Endothelial cell of umbilical vein (primary cell): ENCODE measurements around the gene CRACR2A. TPM values are rescaled to one million over a fixed set of nuclear protein-coding genes. Genes with fewer than 3 reads are reported as not detected.

Experiments
- BruUV-seq: library from RNA; stranded (reverse); fragments of 400-500 nt; replicated peaks from 2 replicates; lab custom pipeline; 2021; lab: Mats Ljungman, UMichigan
- CTCF ChIA-PET: fragments of 300-600, 350-600 bp; sonication (Branson Sonifier 250); formaldehyde crosslinking; loops from one replicate; lab custom pipeline; 2021; ENCODE audit warnings: antibody characterized with exemption, inconsistent platforms; lab: Charles Lee
- POLR2A ChIA-PET: fragments of 300-600, 350-600 bp; sonication (Branson Sonifier 250); formaldehyde crosslinking; loops from one replicate; lab custom pipeline; 2021; ENCODE audit warnings: antibody characterized with exemption, inconsistent platforms; lab: Charles Lee
- DNase-seq: peaks from one replicate; pipeline ENCODE4 v3.0.0-alpha.2; 2011; ENCODE audit warnings: low read depth, low spot score
- FAIRE-seq: peaks from 2 replicates; lab custom pipeline; 2011; peaks lifted over from hg19 to GRCh38; lab: Jason Lieb, UNC
- H2AFZ ChIP-seq: 2 replicates; pipeline ENCODE4 v1.6.0; 2012; ENCODE audit warnings: low read depth, low read length, control low read depth, inconsistent platforms
- H3K27ac ChIP-seq: 2 replicates; pipeline ENCODE4 v1.5.1; 2011; ENCODE audit warnings: low read depth, mild to moderate bottlenecking, control low read depth, low read length, moderate library complexity; ENCODE audit not compliant: insufficient read depth
- H3K27me3 ChIP-seq, 2 experiments: 2 replicates each; pipeline versions ENCODE4 v1.6.0 to v1.6.1; 2011; ENCODE audit warnings: low read length in 2 of 2, mixed read lengths in 1 of 2; ENCODE audit not compliant: control insufficient read depth in 2 of 2, insufficient read depth in 2 of 2
- H3K36me3 ChIP-seq, 2 experiments: 2 replicates in 1 of 2; 3 replicates in 1 of 2; pipeline ENCODE4 v1.5.1; 2011; ENCODE audit warnings: low read length in 2 of 2, mild to moderate bottlenecking in 1 of 2, moderate library complexity in 1 of 2; ENCODE audit not compliant: control insufficient read depth in 2 of 2, insufficient read depth in 2 of 2; ENCODE audit errors: extremely low read depth in 1 of 2
- H3K4me1 ChIP-seq: 3 replicates; pipeline ENCODE4 v1.5.1; 2011; ENCODE audit warnings: mild to moderate bottlenecking, low read length; ENCODE audit not compliant: control insufficient read depth, insufficient read depth; ENCODE audit errors: extremely low read depth
- H3K4me2 ChIP-seq: 2 replicates; pipeline ENCODE4 v1.6.1; 2011; ENCODE audit warnings: low read length, control low read depth, mixed read lengths; ENCODE audit not compliant: insufficient read depth
- H3K4me3 ChIP-seq, 3 experiments: fragments of 200-600 bp in 1 of 3; sonication (generic), shearing (Covaris generic) in 1 of 3; replicated peaks in 1 of 3; 2 replicates each; pipeline ENCODE4 v1.5.1; 2011 to 2016; ENCODE audit warnings: control low read depth in 3 of 3, low read length in 3 of 3, mild to moderate bottlenecking in 2 of 3, inconsistent platforms in 1 of 3, low read depth in 1 of 3, moderate library complexity in 1 of 3; ENCODE audit not compliant: insufficient read depth in 1 of 3
- H3K79me2 ChIP-seq: 2 replicates; pipeline ENCODE4 v1.6.0; 2012; ENCODE audit warnings: low read length, inconsistent platforms; ENCODE audit not compliant: control insufficient read depth, insufficient read depth
- H3K9ac ChIP-seq: replicated peaks from 2 replicates; pipeline ENCODE3; 2011; ENCODE audit warnings: low read length, control low read depth; ENCODE audit not compliant: insufficient read depth; ENCODE audit errors: extremely low read depth
- H3K9me1 ChIP-seq: replicated peaks from 3 replicates; pipeline ENCODE4 v1.6.0; 2011; ENCODE audit warnings: mild to moderate bottlenecking, low read length; ENCODE audit not compliant: control insufficient read depth, insufficient read depth; ENCODE audit errors: extremely low read depth
- H3K9me3 ChIP-seq: replicated peaks from 2 replicates; pipeline ENCODE4 v1.5.1; 2012; ENCODE audit warnings: low read length, inconsistent platforms; ENCODE audit not compliant: control insufficient read depth, insufficient read depth
- H4K20me1 ChIP-seq: replicated peaks from 2 replicates; pipeline ENCODE3; 2011; ENCODE audit warnings: mild to moderate bottlenecking, low read length; ENCODE audit not compliant: control insufficient read depth, insufficient read depth; ENCODE audit errors: extremely low read depth
- EZH2 ChIP-seq: IDR thresholded peaks from 2 replicates; pipeline ENCODE4 v1.6.1; 2012; ENCODE audit warnings: borderline replicate concordance, low read depth, mild to moderate bottlenecking, moderate library complexity, low read length, inconsistent platforms; ENCODE audit not compliant: severe bottlenecking
- FOS ChIP-seq: IDR thresholded peaks from 2 replicates; pipeline ENCODE4 v1.6.1; 2011; ENCODE audit warnings: mild to moderate bottlenecking, low read length, moderate library complexity, borderline replicate concordance; ENCODE audit not compliant: insufficient read depth
- GATA2 ChIP-seq: IDR thresholded peaks from 2 replicates; pipeline ENCODE4 v1.7.0; 2011; ENCODE audit warnings: low read depth, mild to moderate bottlenecking, moderate library complexity, mixed read lengths, low read length; ENCODE audit not compliant: insufficient read length, insufficient read depth
- JUN ChIP-seq: IDR thresholded peaks from 2 replicates; pipeline ENCODE4 v1.6.1; 2011; ENCODE audit warnings: borderline replicate concordance, low read depth; ENCODE audit not compliant: insufficient read length, insufficient read depth
- MYC ChIP-seq: IDR thresholded peaks from one replicate; pipeline ENCODE4 v1.6.1; 2011; ENCODE audit warnings: mild to moderate bottlenecking, low read depth, low read length
- POLR2A ChIP-seq: IDR thresholded peaks from 2 replicates; pipeline ENCODE4 v1.6.1; 2012; ENCODE audit warnings: low read depth, mild to moderate bottlenecking, control low read depth, low read length
- POLR2AphosphoS5 ChIP-seq: IDR thresholded peaks from 2 replicates; pipeline ENCODE4 v1.6.1; 2012; ENCODE audit warnings: low read depth, mild to moderate bottlenecking, control low read depth, low read length, moderate library complexity; ENCODE audit not compliant: insufficient read depth
- dilution Hi-C: fragments of 300-500 bp; cut with MboI; formaldehyde crosslinking; loops from one replicate; pipeline ENCODE4 v1.15.0; 2019; ENCODE audit warnings: low sequenced_read_pairs; ENCODE audit not compliant: extremely low pct_ligation_motif_present
- intact Hi-C: fragments of 100-400 bp; cut with micrococcal nuclease; formaldehyde crosslinking; loops from one replicate; pipeline ENCODE4 v1.10.0; 2022
- polyA plus RNA-seq, 4 experiments: library from polyadenylated mRNA; depleted of rRNA in 3 of 4; stranded (reverse) in 3 of 4; unstranded in 1 of 4; fragments of >200 nt; gene quantifications; 2 replicates each; pipeline versions ENCODE4 v1.2.1 to v1.2.3, GENCODE V29; 2011 to 2012; ENCODE audit warnings: missing spikeins in 1 of 4
- total RNA-seq: library from RNA; stranded (reverse); gene quantifications from 2 replicates; pipeline ENCODE4 v1.2.3, GENCODE V29; 2021
- TF ChIP-seq, protein P1 (sequence below), 2 donors: IDR thresholded peaks; 1 replicate in 1 of 2; 2 replicates in 1 of 2; pipeline ENCODE4 v1.5.1; 2011; ENCODE audit warnings: low read length in 2 of 2, mild to moderate bottlenecking in 2 of 2, moderate library complexity in 2 of 2, control low read depth in 1 of 2, inconsistent platforms in 1 of 2, low read depth in 1 of 2; ENCODE audit not compliant: insufficient read depth in 1 of 2; ENCODE audit errors: extremely low read depth in 1 of 2
- TF ChIP-seq, protein P2 (sequence below): IDR thresholded peaks from 2 replicates; pipeline ENCODE4 v1.6.1; 2011; ENCODE audit not compliant: insufficient read depth, insufficient read length

The CRACR2A gene
- total and polyA plus RNA-seq, 2 donors (not counting 3 experiments of a cell fraction or from before 2014, with no cell fraction given) = 4.4 to 15.9 TPM

DNA sequence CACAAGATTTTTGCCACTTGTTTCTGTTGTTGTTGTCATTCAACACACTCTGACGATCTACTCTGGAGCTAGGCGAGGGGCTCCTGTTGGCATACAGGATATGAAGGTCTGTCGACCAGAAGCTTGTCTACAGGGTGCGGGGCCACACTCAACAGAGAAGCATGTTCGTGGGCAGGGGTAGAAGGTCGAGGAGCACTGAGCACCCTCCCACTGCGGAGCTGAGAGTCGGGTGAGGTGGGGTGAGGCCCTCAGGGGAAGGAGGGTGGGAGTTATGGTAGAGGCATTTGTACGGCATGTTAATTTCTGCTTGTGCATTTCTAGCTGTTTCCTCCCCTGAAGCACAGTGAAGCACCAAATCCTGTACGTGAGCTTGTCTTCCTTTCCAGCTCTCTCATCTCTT lies 146.8 kb downstream of the CRACR2A start:
- Histone ChIP-seq H4K20me1 (no peaks in the 10 kb centered on the region), H3K36me3 (no peaks in the 10 kb centered on the region), H3K79me2 (no peaks in the 10 kb centered on the region), H3K4me1 (no peaks in the 10 kb centered on the region), H3K27ac (no peak overlapping the region), H3K9me3 (no peaks in the 10 kb centered on the region), H3K4me3 (no peak overlapping the region), H2AFZ (no peak overlapping the region), H3K27me3 (peaks cover 0 to 3% of the 10 kb centered on the region in 2 experiments), H3K9ac (no peak overlapping the region), H3K9me1 (no peaks in the 10 kb centered on the region), H3K4me2 (no peak overlapping the region)
- DNase-seq (no peak), FAIRE-seq (no peak)
- ChIA-PET CTCF (interaction anchor here (0.7 to 1.7 kb wide), 5 partner anchors 10 to 305 kb away, joined by 3 to 4 read pairs (median 3); partner anchors contain the start of gene CRACR2A), POLR2A (no interaction called here)
- dilution Hi-C loops (no loop called here), intact Hi-C loops (no loop called here)
- TF ChIP-seq FOS = no peak
- no peak for TF ChIP-seq GATA2
- TF ChIP-seq, protein P1, sequence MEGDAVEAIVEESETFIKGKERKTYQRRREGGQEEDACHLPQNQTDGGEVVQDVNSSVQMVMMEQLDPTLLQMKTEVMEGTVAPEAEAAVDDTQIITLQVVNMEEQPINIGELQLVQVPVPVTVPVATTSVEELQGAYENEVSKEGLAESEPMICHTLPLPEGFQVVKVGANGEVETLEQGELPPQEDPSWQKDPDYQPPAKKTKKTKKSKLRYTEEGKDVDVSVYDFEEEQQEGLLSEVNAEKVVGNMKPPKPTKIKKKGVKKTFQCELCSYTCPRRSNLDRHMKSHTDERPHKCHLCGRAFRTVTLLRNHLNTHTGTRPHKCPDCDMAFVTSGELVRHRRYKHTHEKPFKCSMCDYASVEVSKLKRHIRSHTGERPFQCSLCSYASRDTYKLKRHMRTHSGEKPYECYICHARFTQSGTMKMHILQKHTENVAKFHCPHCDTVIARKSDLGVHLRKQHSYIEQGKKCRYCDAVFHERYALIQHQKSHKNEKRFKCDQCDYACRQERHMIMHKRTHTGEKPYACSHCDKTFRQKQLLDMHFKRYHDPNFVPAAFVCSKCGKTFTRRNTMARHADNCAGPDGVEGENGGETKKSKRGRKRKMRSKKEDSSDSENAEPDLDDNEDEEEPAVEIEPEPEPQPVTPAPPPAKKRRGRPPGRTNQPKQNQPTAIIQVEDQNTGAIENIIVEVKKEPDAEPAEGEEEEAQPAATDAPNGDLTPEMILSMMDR (IDR thresholded peaks at IDR 0.05; ENCODE audit: extremely low read depth in 1 of 2, insufficient read depth in 1 of 2, low read depth in 1 of 2, low read length in 2 of 2) = no peak
- TF ChIP-seq POLR2AphosphoS5 = no peak
- no peak for TF ChIP-seq EZH2
- no peak for TF ChIP-seq MYC
- no peak for TF ChIP-seq POLR2A
- TF ChIP-seq JUN = no peak
- TF ChIP-seq, protein P2, sequence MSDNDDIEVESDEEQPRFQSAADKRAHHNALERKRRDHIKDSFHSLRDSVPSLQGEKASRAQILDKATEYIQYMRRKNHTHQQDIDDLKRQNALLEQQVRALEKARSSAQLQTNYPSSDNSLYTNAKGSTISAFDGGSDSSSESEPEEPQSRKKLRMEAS = no peak
- BruUV-seq = no TSS peak
